K562 (cell line): ENCODE measurements around the gene FITM1. TPM values are rescaled to one million over a fixed set of nuclear protein-coding genes. Genes with fewer than 3 reads are reported as not detected.

Experiments used
- polyA plus RNA-seq, 8 experiments: library from polyadenylated mRNA; depleted of rRNA in 4 of 8; stranded (reverse) in 5 of 8; unstranded in 3 of 8; fragments of >200 nt; fragmentation: Nextera tagmentation in 2 of 8; fragmentation: Illumina TruSeq in 1 of 8; extraction: Ambion mirVana in 2 of 8; extraction: Trizol in 1 of 8; gene quantifications; 2 replicates each; pipeline versions ENCODE4 v1.2.1 to v1.2.3, GENCODE V29; 2011 to 2014; ENCODE audit warnings: inconsistent platforms in 1 of 8, missing spikeins in 1 of 8
- total RNA-seq, 7 experiments: library from RNA; depleted of rRNA in 6 of 7; stranded (reverse); fragments of >200 nt in 6 of 7; fragmentation: Illumina TruSeq in 2 of 7; extraction: Trizol in 2 of 7; gene quantifications; 2 replicates each; pipeline versions ENCODE4 v1.2.1 to v1.2.3, GENCODE V29; 2011 to 2021; ENCODE audit warnings: low replicate concordance in 1 of 7
- TF ChIP-seq, protein P1 (sequence below), 2 experiments: fragments of 450-650 bp; formaldehyde crosslinking in 1 of 2; IDR thresholded peaks; 2 replicates each; pipeline versions ENCODE4 v1.4.0 to v1.6.1; 2014 to 2020; ENCODE audit warnings: mild to moderate bottlenecking in 2 of 2, borderline replicate concordance in 1 of 2, low read depth in 1 of 2

The FITM1 gene
- total and polyA plus RNA-seq, 9 of the 15 experiments (the other 6 are each of a cell fraction or from before 2014, with no cell fraction given): 0.09 to 0.20 TPM; not detected in 7

DNA sequence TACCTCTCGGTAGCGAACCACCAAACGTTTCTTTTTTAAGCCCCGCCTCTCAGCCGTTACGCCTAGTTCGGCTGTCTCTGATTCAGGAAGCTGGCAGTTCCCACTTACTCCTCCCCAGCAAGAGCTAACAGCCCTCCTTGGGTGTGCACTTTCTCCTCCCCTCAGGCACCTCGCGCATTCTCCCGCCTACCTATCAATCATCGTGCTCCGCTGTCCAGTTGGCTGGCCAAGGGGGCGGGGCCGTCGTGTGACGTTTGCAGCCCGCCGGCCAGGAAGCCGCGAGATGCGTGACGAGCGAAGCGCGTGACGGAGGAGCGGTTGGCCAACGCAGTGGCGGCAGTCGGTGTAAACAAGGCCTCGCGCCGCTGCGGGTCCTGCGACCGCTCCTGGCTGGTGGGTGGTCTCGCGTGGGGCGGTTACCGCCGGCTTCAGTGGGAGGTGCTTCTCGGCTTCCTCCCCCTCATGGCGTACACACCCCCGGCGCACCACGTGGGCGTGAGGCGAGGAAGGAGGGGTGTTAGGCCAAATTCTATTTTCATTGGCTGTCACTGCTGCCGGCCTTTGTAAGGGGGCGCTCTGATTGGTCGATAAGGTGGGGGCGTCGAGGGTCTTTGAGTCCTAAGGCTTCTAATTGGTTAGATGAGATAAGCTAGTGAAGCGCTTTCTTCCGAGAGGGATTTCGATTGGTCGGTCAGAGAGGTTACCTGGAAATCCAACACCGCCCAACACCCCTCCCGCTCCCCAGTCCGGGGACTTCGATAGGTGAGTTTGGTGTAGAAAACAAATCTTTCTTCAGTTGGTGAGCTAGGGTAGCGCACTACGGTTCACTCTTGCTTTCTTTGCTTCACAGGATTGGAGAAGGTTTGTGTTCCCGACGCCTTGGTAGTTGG is 15.7 kb upstream of the FITM1 start, which contains the start of the genes DCAF11 and NRL (continued):
- TF ChIP-seq, protein P1, sequence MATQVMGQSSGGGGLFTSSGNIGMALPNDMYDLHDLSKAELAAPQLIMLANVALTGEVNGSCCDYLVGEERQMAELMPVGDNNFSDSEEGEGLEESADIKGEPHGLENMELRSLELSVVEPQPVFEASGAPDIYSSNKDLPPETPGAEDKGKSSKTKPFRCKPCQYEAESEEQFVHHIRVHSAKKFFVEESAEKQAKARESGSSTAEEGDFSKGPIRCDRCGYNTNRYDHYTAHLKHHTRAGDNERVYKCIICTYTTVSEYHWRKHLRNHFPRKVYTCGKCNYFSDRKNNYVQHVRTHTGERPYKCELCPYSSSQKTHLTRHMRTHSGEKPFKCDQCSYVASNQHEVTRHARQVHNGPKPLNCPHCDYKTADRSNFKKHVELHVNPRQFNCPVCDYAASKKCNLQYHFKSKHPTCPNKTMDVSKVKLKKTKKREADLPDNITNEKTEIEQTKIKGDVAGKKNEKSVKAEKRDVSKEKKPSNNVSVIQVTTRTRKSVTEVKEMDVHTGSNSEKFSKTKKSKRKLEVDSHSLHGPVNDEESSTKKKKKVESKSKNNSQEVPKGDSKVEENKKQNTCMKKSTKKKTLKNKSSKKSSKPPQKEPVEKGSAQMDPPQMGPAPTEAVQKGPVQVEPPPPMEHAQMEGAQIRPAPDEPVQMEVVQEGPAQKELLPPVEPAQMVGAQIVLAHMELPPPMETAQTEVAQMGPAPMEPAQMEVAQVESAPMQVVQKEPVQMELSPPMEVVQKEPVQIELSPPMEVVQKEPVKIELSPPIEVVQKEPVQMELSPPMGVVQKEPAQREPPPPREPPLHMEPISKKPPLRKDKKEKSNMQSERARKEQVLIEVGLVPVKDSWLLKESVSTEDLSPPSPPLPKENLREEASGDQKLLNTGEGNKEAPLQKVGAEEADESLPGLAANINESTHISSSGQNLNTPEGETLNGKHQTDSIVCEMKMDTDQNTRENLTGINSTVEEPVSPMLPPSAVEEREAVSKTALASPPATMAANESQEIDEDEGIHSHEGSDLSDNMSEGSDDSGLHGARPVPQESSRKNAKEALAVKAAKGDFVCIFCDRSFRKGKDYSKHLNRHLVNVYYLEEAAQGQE (IDR thresholded peaks at IDR 0.05; ENCODE audit: borderline replicate concordance): peak; percentile 76
- TF ChIP-seq, protein P1 (CRISPR knock-in tag; IDR thresholded peaks at IDR 0.05; ENCODE audit: low read depth): no peak
- TF ChIP-seq, all 486 proteins: peak for 116
